ACC112 (cell line): ENCODE results near the gene RNASEH2C.

ENCODE experiments used
- H2AFZ ChIP-seq: fragments of 200-600 bp; sonication (generic); one replicate; pipeline ENCODE4 v1.6.0; 2017; ENCODE audit warnings: antibody characterized with exemption, low read length; ENCODE audit not compliant: unreplicated experiment
- H3K27ac ChIP-seq: fragments of 200-600 bp; sonication (generic); 2 replicates; pipeline ENCODE4 v1.5.1; 2014; ENCODE audit warnings: low read depth, mild to moderate bottlenecking, antibody characterized with exemption, low read length, moderate library complexity
- H3K27me3 ChIP-seq: fragments of 200-600 bp; sonication (generic); 2 replicates; pipeline ENCODE4 v1.6.1; 2014; ENCODE audit warnings: mild to moderate bottlenecking, antibody characterized with exemption, low read length, moderate library complexity, mixed read lengths; ENCODE audit not compliant: insufficient read depth
- H3K36me3 ChIP-seq: fragments of 200-600 bp; sonication (generic); 2 replicates; pipeline ENCODE4 v1.6.1; 2016; ENCODE audit warnings: mild to moderate bottlenecking, antibody characterized with exemption, low read length, moderate library complexity, mixed read lengths; ENCODE audit not compliant: insufficient read depth
- H3K4me1 ChIP-seq: fragments of 200-600 bp; sonication (generic); one replicate; pipeline ENCODE4 v1.6.1; 2016; ENCODE audit warnings: low read length, mixed read lengths; ENCODE audit not compliant: insufficient read depth, unreplicated experiment, control insufficient read depth
- H3K4me3 ChIP-seq: fragments of 200-600 bp; sonication (generic); 2 replicates; pipeline ENCODE4 v1.5.1; 2014; ENCODE audit warnings: mild to moderate bottlenecking, low read depth, low read length
- H3K79me2 ChIP-seq: fragments of 200-600 bp; sonication (generic); one replicate; pipeline ENCODE4 v1.6.0; 2016; ENCODE audit warnings: low read length; ENCODE audit not compliant: control insufficient read depth, unreplicated experiment, insufficient read depth

Gene RNASEH2C

DNA sequence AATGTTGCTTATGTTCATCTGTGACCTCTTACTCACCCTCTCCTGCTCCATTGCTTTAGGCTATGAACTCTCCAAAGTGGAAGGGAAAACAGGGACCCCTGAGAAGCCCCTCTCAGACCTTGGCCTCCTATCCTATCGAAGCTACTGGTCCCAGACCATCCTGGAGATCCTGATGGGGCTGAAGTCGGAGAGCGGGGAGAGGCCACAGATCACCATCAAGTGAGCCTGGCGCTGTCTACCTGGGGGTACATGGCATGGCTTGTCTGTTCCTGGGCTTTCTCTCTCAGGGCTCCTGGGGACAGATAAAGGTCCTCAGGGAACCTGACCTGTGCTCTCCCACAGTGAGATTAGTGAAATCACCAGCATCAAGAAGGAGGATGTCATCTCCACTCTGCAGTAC is 2.1 kb downstream of the RNASEH2C start:
- H3K4me3 ChIP-seq, result peak overlapping the region; percentile 93; the same call in 1 of the 2 replicates
- no peak overlapping the region for H3K27ac ChIP-seq
- H3K4me1 ChIP-seq, result peaks cover 11% of the 10 kb centered on the region
- H3K79me2 ChIP-seq, result peaks cover 32% of the 10 kb centered on the region
- no peaks in the 10 kb centered on the region for H3K27me3 ChIP-seq
- no peak overlapping the region for H2AFZ ChIP-seq
- peaks cover 16% of the 10 kb centered on the region for H3K36me3 ChIP-seq

DNA sequence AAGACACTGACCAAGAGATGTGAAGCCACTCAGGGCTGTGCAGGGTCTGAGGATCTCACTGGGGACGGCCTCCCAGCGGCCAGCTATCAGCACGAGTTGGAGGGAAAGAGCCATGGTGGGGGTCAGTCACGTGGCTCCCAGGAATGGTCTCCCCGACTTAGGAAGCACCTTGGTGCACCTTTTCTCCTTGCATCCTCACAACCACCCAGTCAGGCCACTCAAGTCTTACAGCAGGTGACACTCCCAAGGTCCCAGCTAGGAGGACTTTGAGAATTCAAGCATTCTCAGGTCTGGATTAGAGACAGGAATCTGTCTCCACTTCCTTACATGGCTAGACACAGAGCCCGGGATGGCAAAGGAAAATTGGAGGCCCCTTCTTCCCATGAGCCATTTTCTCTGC is 2.7 kb downstream of the RNASEH2C start:
- Histone ChIP-seq H3K36me3 (peaks cover 21% of the 10 kb centered on the region), H3K4me1 (peaks cover 15% of the 10 kb centered on the region), H3K79me2 (peaks cover 39% of the 10 kb centered on the region), H3K27ac (no peak overlapping the region), H3K27me3 (no peaks in the 10 kb centered on the region), H3K4me3 (no peak overlapping the region), H2AFZ (no peak overlapping the region)

DNA sequence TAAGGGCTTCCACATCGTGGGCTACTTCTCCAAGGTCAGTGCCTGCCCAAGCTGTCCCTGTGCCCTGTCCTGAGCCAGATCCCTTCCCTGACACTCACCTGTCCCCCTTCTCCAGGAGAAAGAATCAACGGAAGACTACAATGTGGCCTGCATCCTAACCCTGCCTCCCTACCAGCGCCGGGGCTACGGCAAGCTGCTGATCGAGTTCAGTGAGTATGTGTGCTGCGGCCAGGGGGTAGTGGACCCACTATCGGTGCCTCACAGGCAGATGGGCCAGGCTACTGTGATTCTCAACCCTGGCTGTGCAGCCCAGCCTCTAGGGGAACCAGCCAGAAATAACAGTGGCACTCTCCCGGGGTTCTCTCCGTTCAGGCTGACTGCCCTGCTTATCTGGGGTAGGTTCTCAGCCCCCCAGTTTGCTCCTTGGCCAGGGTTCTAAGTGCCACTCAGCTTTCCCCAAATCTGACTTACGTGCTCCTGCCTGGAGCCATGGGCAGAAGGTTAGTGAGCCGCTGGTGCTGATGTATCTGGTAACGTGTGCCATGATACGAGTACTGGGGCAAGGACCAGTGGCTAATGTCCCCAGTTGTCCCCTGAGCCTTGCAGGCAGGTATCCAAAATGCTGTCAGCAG is 3.7 kb downstream of the RNASEH2C start:
- no peak overlapping the region for H3K4me3 ChIP-seq
- peaks cover 21% of the 10 kb centered on the region for H3K36me3 ChIP-seq
- H3K27ac ChIP-seq, result no peak overlapping the region
- H3K4me1 ChIP-seq, result peaks cover 18% of the 10 kb centered on the region
- peaks cover 42% of the 10 kb centered on the region for H3K79me2 ChIP-seq
- H3K27me3 ChIP-seq, result no peaks in the 10 kb centered on the region
- H2AFZ ChIP-seq, result no peak overlapping the region

DNA sequence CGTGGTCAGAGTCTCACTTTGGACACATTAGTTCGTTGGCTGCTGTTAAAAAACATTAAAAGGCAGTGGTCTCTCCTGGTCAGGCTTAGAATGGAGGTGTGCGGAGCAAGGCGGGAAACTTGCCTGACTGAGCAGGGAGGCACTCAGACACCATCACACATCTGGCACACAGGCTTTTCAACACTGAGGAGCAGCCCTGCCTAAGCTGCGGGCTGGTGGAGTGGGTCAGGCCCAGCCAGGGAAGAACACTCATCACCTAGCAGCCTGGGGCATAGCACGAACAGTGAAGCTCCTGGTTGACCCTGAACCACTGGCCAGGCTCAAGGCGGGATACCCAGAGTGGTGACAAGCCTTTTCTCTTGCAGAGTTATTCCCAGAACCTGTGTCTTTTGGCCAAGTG is 4.3 kb downstream of the RNASEH2C start:
- peaks cover 42% of the 10 kb centered on the region for H3K79me2 ChIP-seq
- H2AFZ ChIP-seq, result no peak overlapping the region
- H3K36me3 ChIP-seq, result peaks cover 21% of the 10 kb centered on the region
- H3K27me3 ChIP-seq, result no peaks in the 10 kb centered on the region
- H3K4me1 ChIP-seq, result peaks cover 18% of the 10 kb centered on the region
- no peak overlapping the region for H3K27ac ChIP-seq
- no peak overlapping the region for H3K4me3 ChIP-seq

DNA sequence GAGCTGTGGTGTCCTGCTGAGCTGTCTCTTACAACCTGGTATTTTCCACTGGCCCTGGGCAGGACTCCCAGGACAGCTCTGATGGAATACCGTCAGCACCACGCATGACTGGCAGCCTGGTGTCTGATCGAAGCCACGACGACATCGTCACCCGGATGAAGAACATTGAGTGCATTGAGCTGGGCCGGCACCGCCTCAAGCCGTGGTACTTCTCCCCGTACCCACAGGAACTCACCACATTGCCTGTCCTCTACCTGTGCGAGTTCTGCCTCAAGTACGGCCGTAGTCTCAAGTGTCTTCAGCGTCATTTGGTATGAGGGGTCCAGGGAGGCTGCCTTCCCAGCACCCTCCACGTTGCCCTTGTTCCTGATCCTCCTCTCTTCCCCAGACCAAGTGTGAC is 6.2 kb downstream of the RNASEH2C start:
- H3K79me2 ChIP-seq, result peaks cover 35% of the 10 kb centered on the region

DNA sequence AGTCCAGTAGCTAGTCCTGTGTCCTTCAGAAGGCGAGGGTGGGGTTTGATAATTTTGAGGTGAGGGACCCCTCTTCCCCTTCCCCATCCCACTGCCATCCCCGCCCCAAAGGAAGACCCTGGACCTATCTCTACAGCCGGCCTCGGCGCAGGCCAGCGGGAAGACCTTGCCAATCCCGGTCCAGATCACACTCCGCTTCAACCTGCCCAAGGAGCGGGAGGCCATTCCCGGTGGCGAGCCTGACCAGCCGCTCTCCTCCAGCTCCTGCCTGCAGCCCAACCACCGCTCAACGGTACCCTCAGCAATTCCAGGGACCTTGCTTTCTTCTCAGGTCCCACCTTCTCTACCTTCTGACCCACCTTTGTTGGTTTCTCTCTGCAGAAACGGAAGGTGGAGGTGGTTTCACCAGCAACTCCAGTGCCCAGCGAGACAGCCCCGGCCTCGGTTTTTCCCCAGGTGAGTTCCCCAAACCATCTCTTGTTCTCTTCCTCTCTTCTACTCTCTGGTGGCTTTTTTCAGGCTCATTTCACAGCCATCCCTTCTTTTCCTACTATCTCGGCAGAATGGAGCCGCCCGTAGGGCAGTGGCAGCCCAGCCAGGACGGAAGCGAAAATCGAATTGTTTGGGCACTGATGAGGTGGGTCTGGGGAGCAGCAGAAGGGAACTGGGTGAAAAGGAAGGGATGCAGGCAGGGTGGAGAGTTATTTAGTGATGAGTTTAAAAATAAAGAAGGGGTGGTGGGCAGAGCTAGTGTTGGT is 7.2 kb downstream of the RNASEH2C start:
- peak overlapping the region; percentile 82 for H3K4me3 ChIP-seq
- H3K36me3 ChIP-seq, result peaks cover 21% of the 10 kb centered on the region
- H3K4me1 ChIP-seq, result peaks cover 21% of the 10 kb centered on the region

More for the DNA sequence above, 6.2 kb downstream of the RNASEH2C start:
- H3K4me1 ChIP-seq, result peaks cover 28% of the 10 kb centered on the region
- H3K27ac ChIP-seq, result no peak overlapping the region
- no peak overlapping the region for H3K4me3 ChIP-seq
- H3K36me3 ChIP-seq, result peaks cover 21% of the 10 kb centered on the region
- H2AFZ ChIP-seq, result no peak overlapping the region
- H3K27me3 ChIP-seq, result no peaks in the 10 kb centered on the region

DNA sequence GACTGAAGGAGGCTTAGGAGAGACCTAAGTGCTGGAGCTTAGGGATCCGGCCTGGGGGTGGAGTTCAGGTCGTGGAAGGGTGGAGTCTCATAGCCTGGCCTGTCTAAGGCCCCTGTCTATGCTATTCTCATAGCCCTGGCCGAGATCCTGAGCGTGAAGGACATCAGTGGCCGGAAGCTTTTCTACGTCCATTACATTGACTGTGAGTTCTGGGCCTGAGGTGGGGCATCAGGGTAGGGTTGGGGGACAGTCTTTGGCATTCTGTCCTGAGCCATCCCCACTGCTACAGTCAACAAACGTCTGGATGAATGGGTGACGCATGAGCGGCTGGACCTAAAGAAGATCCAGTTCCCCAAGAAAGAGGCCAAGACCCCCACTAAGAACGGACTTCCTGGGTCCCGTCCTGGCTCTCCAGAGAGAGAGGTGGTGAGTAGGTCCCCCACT is 7.9 kb downstream of the RNASEH2C start:
- Histone ChIP-seq H3K27ac (peak overlapping the region; percentile 95), H3K27me3 (no peaks in the 10 kb centered on the region), H3K4me3 (peak overlapping the region; percentile 82), H2AFZ (no peak overlapping the region), H3K36me3 (peaks cover 21% of the 10 kb centered on the region), H3K4me1 (peaks cover 18% of the 10 kb centered on the region), H3K79me2 (peaks cover 17% of the 10 kb centered on the region)

More for the DNA sequence above, 7.2 kb downstream of the RNASEH2C start:
- Histone ChIP-seq H3K79me2 (peaks cover 24% of the 10 kb centered on the region), H3K27ac (no peak overlapping the region), H2AFZ (no peak overlapping the region), H3K27me3 (no peaks in the 10 kb centered on the region)

DNA sequence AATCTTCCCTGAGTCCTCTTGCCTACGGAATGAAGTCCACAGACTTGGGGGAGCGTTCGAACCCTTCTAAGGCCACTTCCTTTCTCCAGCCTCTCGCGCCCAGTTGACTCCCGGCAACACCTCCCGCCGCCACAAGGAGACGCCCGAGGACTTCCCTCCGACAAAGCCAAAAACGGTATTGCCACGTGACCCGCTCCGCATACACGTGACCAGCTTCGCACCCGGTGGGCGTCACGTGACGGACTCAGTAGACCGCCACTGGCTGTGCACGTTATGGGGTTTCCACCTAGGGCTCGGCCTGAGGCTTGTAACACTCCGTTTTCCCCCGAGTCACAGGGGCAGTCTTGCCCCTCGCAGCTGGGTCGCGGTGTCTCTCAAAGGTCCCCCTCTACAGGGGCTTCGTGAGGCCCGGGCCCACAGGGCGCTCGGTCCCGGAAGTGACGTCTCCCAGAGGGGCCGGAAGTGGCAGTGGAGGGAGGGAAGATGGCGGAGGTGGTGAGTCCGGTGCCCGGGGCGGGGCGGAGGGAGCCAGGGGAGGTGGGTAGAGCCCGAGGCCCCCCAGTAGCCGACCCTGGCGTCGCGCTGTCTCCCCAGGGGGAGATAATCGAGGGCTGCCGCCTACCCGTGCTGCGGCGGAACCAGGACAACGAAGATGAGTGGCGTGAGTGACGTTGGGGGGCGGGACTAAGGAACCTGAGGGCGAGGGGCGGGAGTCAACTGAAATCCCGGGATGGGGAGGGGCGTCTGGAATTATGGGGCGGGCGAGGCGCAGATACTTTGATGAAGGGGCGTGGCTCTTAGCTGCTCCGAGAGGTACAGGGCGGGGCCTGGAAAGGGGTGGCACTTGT is 8.6 kb downstream of the RNASEH2C start, which contains the start of gene KAT5:
TSS of gene KAT5 (plus strand) at position 468 of the 848 bp plus-strand sequence. CDS start at position 484, 16 bp downstream.
- Histone ChIP-seq H3K27ac (peak within 1 kb of the TSS; percentile 95), H2AFZ (peak within 1 kb of the TSS; percentile 82), H3K4me1 (peaks cover 18% of the 10 kb centered on the region), H3K79me2 (peaks cover 15% of the 10 kb centered on the region), H3K36me3 (peaks cover 21% of the 10 kb centered on the region), H3K27me3 (no peaks in the 10 kb centered on the region), H3K4me3 (peak within 1 kb of the TSS; percentile 82)

DNA sequence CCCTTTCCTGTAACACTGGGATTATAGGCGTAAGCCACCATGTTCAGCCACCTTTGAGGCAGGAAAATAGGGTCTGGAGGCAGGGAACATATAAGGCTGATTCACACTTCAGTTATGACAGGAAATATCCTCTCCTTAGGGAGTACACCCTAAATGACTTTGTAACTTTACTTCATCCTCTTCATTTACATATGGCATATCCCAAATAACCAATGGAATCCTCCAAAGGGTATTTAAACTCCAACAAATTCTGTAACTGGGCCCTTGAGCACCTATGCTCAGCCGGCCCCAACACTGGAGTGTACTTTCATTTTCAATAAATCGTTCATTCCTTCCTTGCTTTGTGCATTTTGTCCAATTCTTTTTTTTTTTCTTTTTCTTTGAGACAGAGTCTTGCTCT is 10.2 kb downstream of the RNASEH2C start:
- no peaks in the 10 kb centered on the region for H3K27me3 ChIP-seq

DNA sequence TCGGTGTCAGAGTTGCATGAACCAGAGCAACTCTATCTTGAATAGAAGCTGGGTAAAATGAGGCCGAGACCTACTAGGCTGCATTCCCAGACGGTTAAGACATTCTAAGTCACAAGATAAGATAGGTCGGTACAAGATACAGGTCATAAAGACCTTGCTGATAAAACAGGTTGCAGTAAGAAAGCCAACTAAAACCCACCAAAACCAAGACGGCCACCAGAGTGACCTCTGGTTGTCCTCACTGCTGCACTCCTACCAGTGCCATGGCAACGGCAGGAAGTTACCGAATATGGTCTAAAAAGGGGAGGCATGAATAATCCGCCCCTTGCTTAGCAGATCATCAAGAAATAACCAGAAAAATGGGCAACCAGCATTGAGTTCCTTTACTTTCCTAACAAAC is 10.9 kb downstream of the RNASEH2C start:
- Histone ChIP-seq H3K27ac (no peak overlapping the region), H3K4me1 (peaks cover 18% of the 10 kb centered on the region), H3K36me3 (peaks cover 16% of the 10 kb centered on the region), H2AFZ (no peak overlapping the region), H3K4me3 (no peak overlapping the region), H3K79me2 (peaks cover 12% of the 10 kb centered on the region), H3K27me3 (no peaks in the 10 kb centered on the region)

More for the DNA sequence above, 10.2 kb downstream of the RNASEH2C start:
- no peak overlapping the region for H2AFZ ChIP-seq
- H3K36me3 ChIP-seq, result peaks cover 21% of the 10 kb centered on the region
- peak overlapping the region; percentile 95 for H3K27ac ChIP-seq
- H3K4me1 ChIP-seq, result peaks cover 18% of the 10 kb centered on the region
- peaks cover 15% of the 10 kb centered on the region for H3K79me2 ChIP-seq
- H3K4me3 ChIP-seq, result peak overlapping the region; percentile 82
